ENCODE results near the gene PLEKHG4.

Gene PLEKHG4

GRCh38 chr16:67336648-67337047, 57.3 kb downstream of the PLEKHG4 start:
- no peak for DNase-seq (ENCODE audit: low spot score)
